Measurements from ENCODE around the gene ZNF580.

- TF ChIP-seq CTCF (IDR thresholded peaks at IDR 0.05) (no peak), POLR2A (IDR thresholded peaks at IDR 0.05) (no peak)
These were observed 15.8 kb upstream of the ZNF580 start for GRCh38 chr19:55625004-55625326.
